HG02884 (cell line): Measurements from ENCODE around the gene CASD1.

ENCODE experiments used
- ATAC-seq: cut with Tn5 transposase; IDR thresholded peaks from one replicate; pipeline ENCODE4 v1.9.1; 2021; ENCODE audit warnings: mild to moderate bottlenecking, moderate library complexity; ENCODE audit not compliant: unreplicated experiment

CASD1 gene

DNA sequence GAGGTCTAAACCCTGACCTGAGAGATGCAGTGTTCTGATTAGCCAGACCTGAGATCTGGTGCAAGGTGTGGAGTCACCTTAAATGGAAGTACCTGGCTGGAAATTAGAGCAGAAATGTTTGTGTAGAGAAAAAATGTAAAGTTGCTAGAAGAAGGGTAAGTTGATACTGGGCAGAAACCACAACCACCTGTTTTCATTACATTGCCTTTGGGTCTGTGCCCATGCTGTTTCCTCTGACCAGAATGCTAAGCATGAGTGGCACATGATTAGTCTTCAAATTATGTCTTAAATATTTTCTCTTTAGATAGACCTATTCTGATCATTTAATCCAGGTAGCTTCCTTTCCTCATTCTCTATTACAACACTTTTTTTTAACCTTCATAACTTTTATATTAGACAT is 69.0 kb downstream of the CASD1 start:
- ATAC-seq, result no peak

DNA sequence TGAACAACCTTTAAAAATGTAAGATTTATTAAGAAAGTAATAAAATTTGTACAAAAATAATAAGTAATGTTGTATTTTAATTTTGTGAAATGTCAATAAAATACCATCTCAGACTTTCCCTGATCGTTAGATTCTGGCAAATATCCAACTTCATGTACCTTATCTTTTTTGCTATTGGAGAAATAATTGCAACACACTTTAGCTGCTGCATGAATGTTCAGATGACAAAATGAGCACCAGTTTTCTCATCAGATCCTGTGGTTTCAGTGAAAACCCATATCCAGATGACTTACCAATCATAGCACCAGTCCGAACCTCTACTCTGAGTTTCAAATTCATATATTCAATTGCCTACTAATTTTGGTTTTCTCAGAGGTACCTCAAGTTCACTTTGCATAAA is 69.9 kb downstream of the CASD1 start:
- no peak for ATAC-seq

DNA sequence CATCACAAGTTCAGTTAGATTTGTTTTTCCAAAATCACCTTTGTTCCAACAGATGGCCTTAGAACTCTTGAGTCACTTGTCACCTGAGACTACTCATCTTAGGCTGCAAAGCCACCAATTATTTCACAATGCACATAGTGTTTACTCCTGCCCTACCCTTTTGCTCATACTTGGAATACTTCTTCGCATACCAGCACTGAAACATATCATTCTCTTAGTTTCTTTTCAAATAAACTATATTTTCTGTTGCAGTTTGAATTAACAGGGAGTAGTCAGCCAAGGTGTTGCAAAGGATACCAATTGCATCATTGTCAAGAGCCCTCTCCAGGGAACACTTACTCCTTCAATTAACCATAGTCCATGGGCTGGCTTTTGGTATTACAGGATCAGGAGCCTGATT is 71.0 kb downstream of the CASD1 start:
- no peak for ATAC-seq

DNA sequence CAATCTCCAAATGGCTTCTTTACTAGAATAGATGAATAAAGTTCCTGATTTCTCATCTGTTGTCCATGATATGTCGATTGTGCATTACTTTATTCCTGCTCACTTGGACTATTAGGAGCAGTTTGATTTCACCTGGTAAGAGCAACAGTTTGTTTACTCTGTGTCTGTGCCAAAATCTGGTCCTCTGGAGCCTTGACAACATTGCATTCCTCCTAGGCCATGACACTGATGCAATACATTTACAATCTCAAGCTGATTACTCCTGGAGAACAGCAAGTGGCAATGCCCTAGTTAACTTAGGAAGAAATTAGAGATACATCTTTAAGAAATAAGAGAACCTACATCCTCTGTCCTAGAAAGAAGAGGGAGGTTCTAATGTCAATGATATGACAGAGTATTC is 74.5 kb downstream of the CASD1 start:
- ATAC-seq, result no peak

DNA sequence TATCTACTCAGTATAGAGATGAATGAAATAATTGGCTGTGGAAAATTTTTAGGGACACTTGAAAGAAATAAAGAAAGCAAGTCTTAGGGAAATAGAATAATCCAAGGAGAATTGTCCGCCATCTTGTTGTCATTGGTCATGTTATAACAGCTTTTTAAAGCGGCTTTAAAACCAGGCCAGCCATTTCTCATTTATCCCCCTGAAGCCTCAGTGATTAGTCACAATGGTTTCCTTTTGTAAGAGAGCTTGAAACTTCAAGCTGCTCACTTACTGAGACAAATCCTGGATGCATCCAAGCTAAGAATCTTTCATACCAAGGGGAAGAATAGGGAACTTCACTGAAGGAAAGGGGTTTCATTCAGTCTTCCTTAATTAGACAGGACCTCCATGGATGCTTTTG is 78.5 kb downstream of the CASD1 start:
- ATAC-seq, result no peak

DNA sequence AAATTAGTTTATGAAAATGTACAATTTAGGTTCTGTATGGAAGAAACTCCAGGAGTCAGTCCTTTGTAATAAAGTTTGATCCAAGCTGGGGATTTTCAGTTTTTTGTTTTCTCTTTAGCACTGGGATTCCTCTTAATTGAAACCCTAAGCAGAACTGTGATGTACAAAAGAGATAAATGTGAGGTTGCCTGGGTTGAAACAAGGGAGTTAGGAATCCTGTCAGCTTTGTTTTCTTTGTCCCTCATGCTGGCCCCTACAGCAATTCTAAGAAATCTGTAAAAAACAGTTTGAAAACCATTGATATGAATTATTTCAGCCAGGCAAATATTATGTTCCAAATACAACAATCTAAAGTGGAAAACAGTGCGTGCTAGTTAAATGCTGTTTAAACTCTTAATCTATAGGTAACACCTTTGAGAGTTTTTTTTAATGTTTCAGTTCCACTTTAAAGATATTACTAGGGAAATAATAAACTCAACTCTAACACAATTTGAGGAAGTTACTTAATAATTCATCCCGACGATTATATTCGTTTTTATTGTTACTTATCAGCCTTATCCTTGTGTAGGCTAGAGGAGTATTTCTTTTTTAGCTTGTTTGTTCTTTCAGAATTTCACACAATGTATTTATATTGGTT is 81.0 kb downstream of the CASD1 start:
- ATAC-seq, result no peak

DNA sequence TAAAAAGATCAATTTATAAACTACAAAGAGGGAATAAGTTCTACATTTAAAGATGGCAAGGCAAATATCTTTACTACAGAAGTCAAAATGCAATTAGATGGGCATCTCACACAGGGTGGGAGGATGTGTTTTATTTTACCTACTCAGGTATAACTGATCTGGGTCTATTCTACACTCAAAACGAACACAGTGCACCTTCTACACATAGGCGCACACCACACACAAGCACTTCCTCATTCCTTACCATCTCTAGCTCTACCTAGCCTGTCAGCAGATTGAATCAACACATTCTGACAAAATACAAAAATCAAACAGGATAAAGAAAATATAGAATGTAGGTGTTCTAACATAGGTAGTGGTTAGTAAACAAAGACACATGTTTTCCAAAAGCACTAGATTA is 81.6 kb downstream of the CASD1 start:
- peak; percentile 71 for ATAC-seq

DNA sequence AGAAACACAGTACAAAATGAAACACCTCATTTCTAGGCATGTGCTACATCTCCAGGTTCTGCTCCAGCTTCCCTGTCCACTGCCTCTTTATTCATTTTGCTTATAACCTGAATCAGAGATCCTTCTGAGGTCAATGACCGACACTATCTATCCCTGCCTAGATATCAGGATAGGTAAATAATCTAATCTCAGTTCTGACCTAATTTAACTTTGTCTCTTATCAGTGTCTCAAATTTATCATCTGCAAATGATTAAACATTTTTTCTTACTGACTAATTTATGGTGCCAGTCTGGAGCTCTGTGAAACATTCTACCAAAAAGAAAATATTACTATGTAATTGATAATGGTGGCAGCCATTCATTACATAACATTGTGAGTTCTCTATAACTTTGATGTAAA is 85.3 kb downstream of the CASD1 start:
- ATAC-seq, result no peak

DNA sequence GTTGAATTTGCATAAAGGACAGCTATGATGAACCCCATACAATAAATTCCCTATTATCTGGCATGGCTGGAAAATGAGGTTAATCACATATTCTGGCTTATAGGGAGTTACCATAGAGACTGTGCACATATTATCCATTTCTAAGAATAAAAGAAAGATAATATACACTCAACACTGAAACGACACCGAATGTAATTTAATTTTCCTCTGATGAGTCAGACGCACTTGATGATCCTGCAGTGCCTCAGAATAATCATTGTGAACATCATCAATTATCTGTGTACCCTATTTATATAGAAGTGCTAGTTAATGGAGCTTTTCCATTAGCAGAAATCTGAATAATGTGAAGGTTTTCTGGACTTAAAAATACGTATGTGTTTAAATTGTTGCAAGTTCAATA is 86.1 kb downstream of the CASD1 start:
- no peak for ATAC-seq

DNA sequence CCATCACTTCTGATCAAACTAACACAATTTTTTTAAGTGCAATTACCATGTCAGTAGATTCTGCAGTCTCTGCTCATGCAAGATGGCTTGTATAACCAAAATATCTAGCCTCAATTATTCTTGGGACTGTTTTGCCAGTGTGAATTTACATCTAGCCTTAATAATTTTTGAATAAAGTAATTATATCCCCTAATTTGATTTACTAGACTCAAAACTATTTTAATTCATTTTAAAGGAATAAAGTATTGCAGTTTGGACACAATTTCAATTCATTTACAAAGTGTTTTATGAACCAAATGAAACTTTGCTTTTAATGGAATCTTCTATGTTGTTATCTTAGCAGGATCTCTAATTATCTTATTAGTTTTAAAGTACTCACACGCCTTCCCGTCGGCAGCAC is 90.7 kb downstream of the CASD1 start:
- ATAC-seq, result no peak

DNA sequence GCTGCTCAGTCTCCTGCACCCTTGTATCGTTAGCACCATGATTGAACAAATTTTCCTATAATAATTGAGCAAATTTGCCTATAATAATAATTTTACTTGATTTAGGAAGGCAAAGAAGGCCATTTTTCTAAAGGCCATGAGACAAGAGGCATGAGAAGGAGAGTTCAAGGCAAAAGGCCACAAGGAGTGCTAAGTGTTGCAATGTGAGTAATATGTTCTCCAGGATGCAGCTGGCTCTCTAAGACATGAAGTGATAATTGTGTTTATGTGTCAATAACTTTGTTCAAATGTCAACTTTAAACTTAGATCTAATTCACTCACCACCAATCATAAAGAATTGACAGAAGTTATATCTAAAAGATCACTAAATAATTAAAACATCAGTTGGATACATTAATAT is 92.6 kb downstream of the CASD1 start:
- ATAC-seq, result no peak

DNA sequence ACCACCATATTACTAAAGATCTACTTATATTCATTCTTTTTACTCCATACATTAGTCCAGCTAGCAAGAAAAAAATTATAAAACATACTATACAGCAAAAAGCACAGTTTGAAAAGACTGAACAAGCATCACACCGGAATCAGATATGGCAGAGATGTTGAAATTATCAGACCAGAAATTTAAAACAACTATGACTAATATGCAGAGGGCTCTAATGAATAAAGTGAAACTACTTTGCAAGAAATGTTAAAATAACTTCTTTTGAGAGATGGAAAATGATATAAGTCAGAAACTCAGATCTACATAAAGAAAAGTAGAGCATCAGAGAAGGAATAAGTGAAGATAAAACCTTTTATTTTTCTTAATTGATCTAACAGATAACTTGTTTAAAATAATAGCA is 95.4 kb downstream of the CASD1 start:
- ATAC-seq, result peak; percentile 87
